Measurements from ENCODE around the gene WDR18.

WDR18 gene

GRCh38 chr19:991932-992669, 8.0 kb downstream of the WDR18 start:
- DNase-seq: no peak

- DNase-seq: no peak
Observed at GRCh38 chr19:992670-993055, 8.5 kb downstream of the WDR18 start.

- DNase-seq: no peak
Observed at GRCh38 chr19:993361-993830, 9.3 kb downstream of the WDR18 start.

DNA sequence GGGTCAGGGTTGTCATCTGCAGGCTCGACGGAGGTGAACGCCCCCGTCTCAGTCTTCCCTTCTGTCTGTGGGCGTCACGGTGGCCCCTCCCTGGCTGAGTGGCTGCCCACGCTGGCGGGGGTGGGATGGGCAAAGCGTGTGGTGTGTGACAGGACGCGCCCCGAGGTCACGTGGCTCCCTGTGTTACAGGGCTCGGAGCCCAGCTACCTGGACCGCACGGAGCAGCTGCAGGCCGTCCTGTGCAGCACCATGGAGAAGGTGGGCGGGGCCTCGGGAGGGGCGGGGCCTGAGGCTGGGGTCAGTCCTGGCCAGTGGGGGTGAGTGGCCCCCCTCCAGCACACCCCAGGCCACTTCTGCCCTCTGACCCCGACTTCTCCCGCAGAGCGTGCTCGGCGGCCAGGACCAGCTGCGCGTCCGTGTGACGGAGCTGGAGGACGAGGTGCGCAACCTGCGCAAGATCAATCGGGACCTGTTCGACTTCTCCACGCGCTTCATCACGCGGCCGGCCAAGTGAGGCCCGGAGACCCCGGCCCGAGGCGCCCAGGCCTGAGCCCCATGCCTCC, 9.8 kb downstream of the WDR18 start:
- DNase-seq: no peak

DNA sequence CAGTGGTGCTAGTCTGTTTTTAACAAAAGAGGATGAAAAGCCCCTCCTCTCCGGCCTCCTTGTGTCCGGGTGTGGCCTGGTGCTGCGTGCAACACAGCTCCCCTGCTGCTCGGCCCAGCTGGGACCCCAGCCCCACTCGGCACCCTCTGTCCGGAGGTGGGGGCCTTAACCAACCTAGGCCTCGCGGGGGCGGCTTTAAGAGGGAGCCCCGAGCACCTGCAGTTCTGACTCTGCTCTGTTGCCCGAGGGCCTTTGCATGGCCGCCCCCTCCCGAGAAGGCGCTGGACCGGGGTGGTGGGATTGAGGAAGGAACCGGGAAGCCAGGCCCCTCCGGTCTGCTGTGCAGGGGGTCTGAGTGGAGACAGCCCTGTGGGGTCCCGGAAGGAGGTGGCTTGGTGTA, 10.4 kb downstream of the WDR18 start:
- no peak for DNase-seq

GRCh38 chr19:995051-995827, 11.1 kb downstream of the WDR18 start:
- no peak for DNase-seq

GRCh38 chr19:996051-996838, 12.1 kb downstream of the WDR18 start:
- DNase-seq: peak; percentile 90

DNA sequence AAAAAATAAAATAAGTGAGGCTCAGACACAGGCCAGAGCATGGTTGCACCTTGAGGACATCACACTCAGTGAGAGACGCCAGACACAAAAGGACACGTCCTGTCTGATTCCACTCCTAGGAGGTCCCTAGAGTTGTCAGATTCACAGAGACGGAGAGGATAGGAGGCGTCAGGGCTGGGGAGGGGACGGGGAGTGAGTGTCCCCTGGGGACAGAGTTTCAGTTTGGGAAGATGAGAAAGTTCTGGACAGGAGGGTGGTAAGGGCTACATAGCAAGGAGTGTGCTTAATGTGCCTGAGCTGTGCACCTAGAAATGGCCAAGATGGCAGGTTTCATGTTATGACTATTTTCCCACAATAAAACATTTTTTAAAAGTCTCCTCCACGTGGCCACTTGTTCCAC, 13.9 kb downstream of the WDR18 start:
- no peak for DNase-seq

- no peak for DNase-seq
Observed at GRCh38 chr19:999379-999719, 15.2 kb downstream of the WDR18 start.

DNA sequence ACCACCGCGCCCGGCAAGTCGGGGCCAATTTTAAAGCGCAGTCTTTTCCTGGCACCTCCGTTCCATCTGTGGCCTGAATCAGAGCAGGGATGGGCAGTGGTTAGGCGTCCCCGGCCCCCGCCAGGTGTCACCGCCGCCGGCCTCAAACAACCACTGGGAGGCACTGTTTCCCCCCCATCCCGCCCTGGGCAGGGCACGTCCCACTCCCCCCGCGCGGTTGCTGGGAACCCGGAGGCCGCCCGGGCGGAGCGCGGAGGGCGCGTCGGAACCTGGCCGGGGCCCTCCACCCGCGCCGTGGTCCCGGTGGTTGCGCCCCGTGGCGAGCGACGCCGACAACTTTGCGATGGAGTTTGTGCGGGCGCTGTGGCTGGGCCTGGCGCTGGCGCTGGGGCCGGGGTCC, 15.9 kb downstream of the WDR18 start, which contains the start of gene GRIN3B:
Gene GRIN3B (plus strand): TSS at position 325 of the 400 bp plus-strand sequence. CDS start 19 bp downstream, at position 344.
- DNase-seq: peak; percentile 55

GRCh38 chr19:1000591-1001537, 16.7 kb downstream of the WDR18 start:
- DNase-seq: no peak

DNA sequence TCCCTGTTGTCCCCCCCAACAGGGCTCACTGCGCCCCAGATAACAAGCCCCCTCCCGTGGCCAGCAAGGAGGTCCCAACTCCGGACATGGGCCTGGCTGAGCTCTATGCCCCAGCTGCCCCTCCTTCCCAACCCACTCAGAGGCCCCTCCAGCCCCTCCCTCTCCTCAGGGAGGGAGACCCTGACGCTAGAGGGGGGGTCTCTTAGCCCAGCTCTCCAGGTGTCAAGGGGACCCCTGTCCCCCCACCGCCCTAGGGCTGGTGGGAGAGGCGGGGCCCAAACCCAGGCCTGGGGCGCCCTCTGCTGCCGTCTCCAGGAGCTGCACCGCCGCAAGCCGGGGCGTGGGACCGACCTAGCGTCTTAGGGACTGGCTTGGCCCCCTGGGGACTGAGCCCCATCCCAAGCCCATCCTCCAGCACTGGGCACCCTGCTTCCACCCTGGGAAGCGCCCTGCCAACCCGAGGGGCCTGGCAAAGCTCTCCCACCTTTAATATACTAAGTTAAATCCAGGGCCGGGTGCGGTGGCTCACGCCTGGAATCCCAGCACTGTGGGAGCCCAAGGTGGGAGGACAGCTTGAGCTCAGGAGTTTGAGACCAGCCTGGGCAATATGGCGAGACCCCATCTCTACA, 17.5 kb downstream of the WDR18 start:
- peak; percentile 74 for DNase-seq

DNA sequence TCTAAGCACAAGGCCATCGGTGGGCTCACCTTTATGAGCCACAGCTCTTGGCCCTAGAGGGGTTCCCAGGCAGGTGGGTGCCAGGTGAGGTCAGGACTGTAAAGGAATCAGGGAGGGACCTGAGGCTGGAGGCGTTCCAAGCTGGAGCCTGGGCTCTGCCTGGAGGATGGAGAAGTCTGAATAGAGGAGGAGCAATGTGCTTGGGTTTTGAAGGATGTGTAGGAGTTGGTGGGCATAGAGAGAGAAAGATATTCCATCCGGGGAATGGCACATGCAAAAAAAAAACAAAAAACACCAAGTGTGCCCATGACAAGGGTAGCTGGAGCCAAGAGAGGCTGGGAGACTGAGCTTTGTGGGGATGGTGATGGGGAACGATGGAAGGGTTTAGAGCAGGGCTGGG, 18.5 kb downstream of the WDR18 start:
- no peak for DNase-seq

GRCh38 chr19:1003283-1003682, 19.1 kb downstream of the WDR18 start:
- DNase-seq: no peak

DNA sequence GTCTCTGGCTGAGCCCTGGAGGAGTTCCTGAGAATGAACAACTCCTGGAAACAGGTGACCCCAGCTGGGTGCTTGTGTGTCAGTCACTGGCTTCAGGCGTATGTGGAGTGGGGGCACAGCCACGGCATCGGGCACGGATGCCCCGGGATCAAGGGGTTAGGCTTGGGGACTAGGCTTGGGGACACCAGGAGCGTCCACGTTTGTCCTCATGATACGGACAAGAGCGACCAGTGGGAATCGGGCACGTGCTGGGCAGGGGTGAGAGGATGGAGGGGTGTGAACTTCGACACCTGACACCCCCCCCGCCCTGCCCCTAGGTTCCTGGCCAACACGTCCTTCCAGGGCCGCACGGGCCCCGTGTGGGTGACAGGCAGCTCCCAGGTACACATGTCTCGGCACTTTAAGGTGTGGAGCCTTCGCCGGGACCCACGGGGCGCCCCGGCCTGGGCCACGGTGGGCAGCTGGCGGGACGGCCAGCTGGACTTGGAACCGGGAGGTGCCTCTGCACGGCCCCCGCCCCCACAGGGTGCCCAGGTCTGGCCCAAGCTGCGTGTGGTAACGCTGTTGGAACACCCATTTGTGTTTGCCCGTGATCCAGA, 20.2 kb downstream of the WDR18 start:
- DNase-seq: no peak

DNA sequence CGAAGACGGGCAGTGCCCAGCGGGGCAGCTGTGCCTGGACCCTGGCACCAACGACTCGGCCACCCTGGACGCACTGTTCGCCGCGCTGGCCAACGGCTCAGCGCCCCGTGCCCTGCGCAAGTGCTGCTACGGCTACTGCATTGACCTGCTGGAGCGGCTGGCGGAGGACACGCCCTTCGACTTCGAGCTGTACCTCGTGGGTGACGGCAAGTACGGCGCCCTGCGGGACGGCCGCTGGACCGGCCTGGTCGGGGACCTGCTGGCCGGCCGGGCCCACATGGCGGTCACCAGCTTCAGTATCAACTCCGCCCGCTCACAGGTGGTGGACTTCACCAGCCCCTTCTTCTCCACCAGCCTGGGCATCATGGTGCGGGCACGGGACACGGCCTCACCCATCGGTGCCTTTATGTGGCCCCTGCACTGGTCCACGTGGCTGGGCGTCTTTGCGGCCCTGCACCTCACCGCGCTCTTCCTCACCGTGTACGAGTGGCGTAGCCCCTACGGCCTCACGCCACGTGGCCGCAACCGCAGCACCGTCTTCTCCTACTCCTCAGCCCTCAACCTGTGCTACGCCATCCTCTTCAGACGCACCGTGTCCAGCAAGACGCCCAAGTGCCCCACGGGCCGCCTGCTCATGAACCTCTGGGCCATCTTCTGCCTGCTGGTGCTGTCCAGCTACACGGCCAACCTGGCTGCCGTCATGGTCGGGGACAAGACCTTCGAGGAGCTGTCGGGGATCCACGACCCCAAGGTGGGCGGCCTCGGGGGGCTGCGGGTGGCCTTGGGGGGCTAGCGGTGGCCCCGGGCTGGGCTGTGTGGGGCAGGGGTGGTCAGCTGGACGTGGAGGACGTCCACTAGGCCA, 20.9 kb downstream of the WDR18 start:
- DNase-seq: no peak

GRCh38 chr19:1006711-1007398, 22.7 kb downstream of the WDR18 start:
- no peak for DNase-seq

DNA sequence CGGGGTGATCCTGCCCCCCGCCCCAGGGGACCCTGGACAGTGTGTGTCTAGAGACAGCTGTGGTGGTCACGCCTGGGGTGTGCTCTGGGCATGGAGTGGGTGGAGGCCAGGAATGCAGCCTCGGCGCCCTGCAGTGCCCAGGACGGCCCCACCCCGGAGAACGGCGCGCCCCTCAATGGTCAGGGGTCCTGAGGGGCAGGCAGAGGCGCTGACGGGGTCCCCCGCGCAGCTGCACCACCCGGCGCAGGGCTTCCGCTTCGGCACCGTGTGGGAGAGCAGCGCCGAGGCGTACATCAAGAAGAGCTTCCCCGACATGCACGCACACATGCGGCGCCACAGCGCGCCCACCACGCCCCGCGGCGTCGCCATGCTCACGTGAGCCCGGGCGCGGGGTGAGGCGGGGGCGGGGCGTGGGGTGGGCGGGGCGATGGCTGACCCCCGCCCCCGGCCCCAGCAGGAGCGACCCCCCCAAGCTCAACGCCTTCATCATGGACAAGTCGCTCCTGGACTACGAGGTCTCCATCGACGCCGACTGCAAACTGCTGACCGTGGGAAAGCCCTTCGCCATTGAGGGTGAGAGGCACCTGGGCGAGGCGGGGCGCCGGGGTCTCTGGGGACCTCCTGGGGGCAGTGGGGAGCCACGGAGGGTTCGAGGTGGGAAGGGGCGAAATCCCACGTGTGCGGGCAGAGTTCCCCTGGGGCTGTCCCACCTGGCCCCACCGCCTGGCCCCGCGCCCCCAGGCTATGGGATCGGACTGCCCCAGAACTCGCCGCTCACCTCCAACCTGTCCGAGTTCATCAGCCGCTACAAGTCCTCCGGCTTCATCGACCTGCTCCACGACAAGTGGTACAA, 23.5 kb downstream of the WDR18 start:
- no peak for DNase-seq
